Activated naive CD4-positive, alpha-beta T cell treated with anti-CD3 and anti-CD28 coated beads, Interleukin-2, amount 50 U/mL, for 24 hours (primary cell): ENCODE measurements around the gene OR2L2.
"Not testable (repeated sequence)": the region's sequence is repeated elsewhere in the genome, so short reads cannot be mapped to it uniquely, and the experiment has no call there.

ENCODE experiments used
- H3K27ac Mint-ChIP-seq: one replicate; pipeline ENCODE4 v1.8.0; 2021; ENCODE audit warnings: mild to moderate bottlenecking, mixed read lengths
- H3K27me3 Mint-ChIP-seq: one replicate; pipeline ENCODE4 v1.8.0; 2021; ENCODE audit warnings: mixed read lengths
- H3K36me3 Mint-ChIP-seq: one replicate; pipeline ENCODE4 v1.8.0; 2021; ENCODE audit warnings: mixed read lengths
- H3K4me1 Mint-ChIP-seq: one replicate; pipeline ENCODE4 v1.8.0; 2021; ENCODE audit warnings: mixed read lengths
- H3K4me3 Mint-ChIP-seq: one replicate; pipeline ENCODE4 v1.8.0; 2021; ENCODE audit warnings: mild to moderate bottlenecking, mixed read lengths
- H3K9me3 Mint-ChIP-seq: one replicate; pipeline ENCODE4 v1.8.0; 2021; ENCODE audit warnings: mixed read lengths

OR2L2 gene

GRCh38 chr1:248029770-248030169 is at the start of gene OR2L2:
TSS of gene OR2L2 (plus strand) at chr1:248030070. CDS start at chr1:248038268, 8,198 bp downstream.
- no peak within 1 kb of the TSS for H3K4me3 Mint-ChIP-seq
- no peaks in the 10 kb centered on the region for H3K4me1 Mint-ChIP-seq
- H3K27ac Mint-ChIP-seq = no peak within 1 kb of the TSS
- H3K9me3 Mint-ChIP-seq = peaks cover 8% of the 10 kb centered on the region
- H3K27me3 Mint-ChIP-seq = no peaks in the 10 kb centered on the region
- no peaks in the 10 kb centered on the region for H3K36me3 Mint-ChIP-seq

- H3K36me3 Mint-ChIP-seq = no peaks in the 10 kb centered on the region
- peaks cover 8% of the 10 kb centered on the region for H3K27me3 Mint-ChIP-seq
- H3K27ac Mint-ChIP-seq = no peak overlapping the region
Measured at GRCh38 chr1:247992986-247993385, 36.9 kb upstream of the OR2L2 start.

GRCh38 chr1:247998811-247999210 is 31.1 kb upstream of the OR2L2 start:
- H3K27ac Mint-ChIP-seq = no peak overlapping the region
- H3K9me3 Mint-ChIP-seq = peaks cover 5% of the 10 kb centered on the region
- peaks cover 4% of the 10 kb centered on the region for H3K27me3 Mint-ChIP-seq
- no peaks in the 10 kb centered on the region for H3K36me3 Mint-ChIP-seq
- H3K4me1 Mint-ChIP-seq = no peaks in the 10 kb centered on the region
- H3K4me3 Mint-ChIP-seq = no peak overlapping the region

More at GRCh38 chr1:247992986-247993385, 36.9 kb upstream of the OR2L2 start:
- Mint-ChIP-seq H3K9me3 (peaks cover 11% of the 10 kb centered on the region), H3K4me3 (no peak overlapping the region), H3K4me1 (no peaks in the 10 kb centered on the region)

- peaks cover 4% of the 10 kb centered on the region for H3K27me3 Mint-ChIP-seq
- no peak overlapping the region for H3K4me3 Mint-ChIP-seq
- no peaks in the 10 kb centered on the region for H3K36me3 Mint-ChIP-seq
- peaks cover 5% of the 10 kb centered on the region for H3K9me3 Mint-ChIP-seq
- no peaks in the 10 kb centered on the region for H3K4me1 Mint-ChIP-seq
- H3K27ac Mint-ChIP-seq = no peak overlapping the region
Measured at GRCh38 chr1:248000169-248000568, 29.7 kb upstream of the OR2L2 start.

- Mint-ChIP-seq H3K27me3 (no peaks in the 10 kb centered on the region), H3K4me3 (no peak overlapping the region), H3K27ac (no peak overlapping the region), H3K36me3 (no peaks in the 10 kb centered on the region), H3K4me1 (no peaks in the 10 kb centered on the region), H3K9me3 (peaks cover 6% of the 10 kb centered on the region)
Measured at GRCh38 chr1:248007778-248008177, 22.1 kb upstream of the OR2L2 start.

GRCh38 chr1:248009681-248010080 is 20.2 kb upstream of the OR2L2 start:
- no peaks in the 10 kb centered on the region for H3K4me1 Mint-ChIP-seq
- H3K36me3 Mint-ChIP-seq = no peaks in the 10 kb centered on the region
- H3K9me3 Mint-ChIP-seq = peaks cover 6% of the 10 kb centered on the region
- H3K27me3 Mint-ChIP-seq = no peaks in the 10 kb centered on the region
- H3K27ac Mint-ChIP-seq = no peak overlapping the region
- no peak overlapping the region for H3K4me3 Mint-ChIP-seq

- Mint-ChIP-seq H3K27ac (no peak within 1 kb of the TSS), H3K4me1 (no peaks in the 10 kb centered on the region), H3K9me3 (peaks cover 6% of the 10 kb centered on the region), H3K36me3 (no peaks in the 10 kb centered on the region), H3K27me3 (no peaks in the 10 kb centered on the region), H3K4me3 (no peak within 1 kb of the TSS)
Measured at GRCh38 chr1:248013229-248013710, 16.6 kb upstream of the OR2L2 start, which contains the start of gene OR2L5. TSS of gene OR2L5 (plus strand) at chr1:248013660. CDS start at chr1:248021948, 8,288 bp downstream.

GRCh38 chr1:248015803-248016202 is 14.1 kb upstream of the OR2L2 start:
- Mint-ChIP-seq H3K27me3 (no peaks in the 10 kb centered on the region), H3K27ac (no peak overlapping the region), H3K4me3 (no peak overlapping the region), H3K36me3 (no peaks in the 10 kb centered on the region), H3K9me3 (no peaks in the 10 kb centered on the region), H3K4me1 (no peaks in the 10 kb centered on the region)

GRCh38 chr1:248045209-248045608 is 15.3 kb downstream of the OR2L2 start:
- H3K27me3 Mint-ChIP-seq = no peaks in the 10 kb centered on the region
- H3K9me3 Mint-ChIP-seq = peaks cover 5% of the 10 kb centered on the region
- no peak overlapping the region for H3K27ac Mint-ChIP-seq
- H3K4me1 Mint-ChIP-seq = no peaks in the 10 kb centered on the region
- H3K36me3 Mint-ChIP-seq = no peaks in the 10 kb centered on the region
- H3K4me3 Mint-ChIP-seq = no peak overlapping the region

GRCh38 chr1:248046536-248046935 is 16.7 kb downstream of the OR2L2 start, which contains the start of gene OR2L3:
TSS of gene OR2L3 (plus strand) at chr1:248046836. CDS start at chr1:248060682, 13,846 bp downstream.
- Mint-ChIP-seq H3K27me3 (no peaks in the 10 kb centered on the region), H3K9me3 (peaks cover 10% of the 10 kb centered on the region)

GRCh38 chr1:248047008-248047407 is 17.1 kb downstream of the OR2L2 start:
- H3K4me3 Mint-ChIP-seq = no peak overlapping the region
- no peaks in the 10 kb centered on the region for H3K36me3 Mint-ChIP-seq
- H3K4me1 Mint-ChIP-seq = no peaks in the 10 kb centered on the region
- H3K27me3 Mint-ChIP-seq = no peaks in the 10 kb centered on the region
- no peak overlapping the region for H3K27ac Mint-ChIP-seq
- H3K9me3 Mint-ChIP-seq = peaks cover 10% of the 10 kb centered on the region

More at GRCh38 chr1:248046536-248046935, 16.7 kb downstream of the OR2L2 start, which contains the start of gene OR2L3:
- H3K4me1 Mint-ChIP-seq = no peaks in the 10 kb centered on the region
- no peak within 1 kb of the TSS for H3K27ac Mint-ChIP-seq
- H3K4me3 Mint-ChIP-seq = no peak within 1 kb of the TSS
- H3K36me3 Mint-ChIP-seq = no peaks in the 10 kb centered on the region

GRCh38 chr1:248054671-248055070 is 24.8 kb downstream of the OR2L2 start:
- Mint-ChIP-seq H3K9me3 (peaks cover 5% of the 10 kb centered on the region), H3K36me3 (no peaks in the 10 kb centered on the region), H3K4me3 (no peak overlapping the region), H3K27me3 (no peaks in the 10 kb centered on the region), H3K27ac (no peak overlapping the region), H3K4me1 (no peaks in the 10 kb centered on the region)

GRCh38 chr1:248055261-248055660 is 25.4 kb downstream of the OR2L2 start:
- H3K27ac Mint-ChIP-seq = no peak overlapping the region
- H3K36me3 Mint-ChIP-seq = no peaks in the 10 kb centered on the region
- peaks cover 5% of the 10 kb centered on the region for H3K9me3 Mint-ChIP-seq
- no peaks in the 10 kb centered on the region for H3K4me1 Mint-ChIP-seq
- H3K4me3 Mint-ChIP-seq = no peak overlapping the region
- H3K27me3 Mint-ChIP-seq = no peaks in the 10 kb centered on the region

GRCh38 chr1:248065071-248065470 is 35.2 kb downstream of the OR2L2 start:
- no peak overlapping the region for H3K27ac Mint-ChIP-seq
- no peaks in the 10 kb centered on the region for H3K4me1 Mint-ChIP-seq
- no peaks in the 10 kb centered on the region for H3K27me3 Mint-ChIP-seq
- peaks cover 3% of the 10 kb centered on the region for H3K9me3 Mint-ChIP-seq
- H3K4me3 Mint-ChIP-seq = no peak overlapping the region
- no peaks in the 10 kb centered on the region for H3K36me3 Mint-ChIP-seq

GRCh38 chr1:248065604-248066003 is 35.7 kb downstream of the OR2L2 start:
- no peaks in the 10 kb centered on the region for H3K27me3 Mint-ChIP-seq
- peaks cover 3% of the 10 kb centered on the region for H3K9me3 Mint-ChIP-seq
- H3K27ac Mint-ChIP-seq = no peak overlapping the region
- H3K4me1 Mint-ChIP-seq = no peaks in the 10 kb centered on the region
- no peak overlapping the region for H3K4me3 Mint-ChIP-seq
- no peaks in the 10 kb centered on the region for H3K36me3 Mint-ChIP-seq

- not testable (repeated sequence) for H3K9me3 Mint-ChIP-seq, H3K36me3 Mint-ChIP-seq, H3K4me3 Mint-ChIP-seq, H3K27ac Mint-ChIP-seq, H3K4me1 Mint-ChIP-seq, H3K27me3 Mint-ChIP-seq
Measured at GRCh38 chr1:248083864-248084263, 54.0 kb downstream of the OR2L2 start.
